Measurements from ENCODE around the gene ADGRL3.

DNA sequence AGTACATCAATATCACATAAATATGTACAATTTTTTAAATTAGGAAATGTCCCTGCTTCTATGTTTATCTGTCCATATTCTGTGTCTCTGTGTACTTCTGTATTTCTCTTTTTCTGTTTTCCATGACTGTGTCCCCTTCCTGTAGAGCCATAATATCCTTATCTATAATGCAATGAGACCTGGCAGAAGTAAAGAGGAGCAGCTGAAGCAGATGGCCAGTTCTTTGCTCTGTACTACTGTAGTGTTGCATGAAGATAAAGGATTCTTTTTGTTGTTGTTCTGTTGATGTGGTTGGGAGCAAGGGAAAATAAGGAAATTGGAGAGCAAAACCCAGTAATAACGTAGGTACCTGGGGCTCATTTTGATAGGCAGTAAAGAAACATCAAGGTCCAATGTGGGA is 301.7 kb downstream of the ADGRL3 start:
- no peak for TF ChIP-seq EZH2 (IDR thresholded peaks at IDR 0.05; ENCODE audit: borderline replicate concordance, low read depth, low read length, severe bottlenecking)
- TF ChIP-seq, protein P1, sequence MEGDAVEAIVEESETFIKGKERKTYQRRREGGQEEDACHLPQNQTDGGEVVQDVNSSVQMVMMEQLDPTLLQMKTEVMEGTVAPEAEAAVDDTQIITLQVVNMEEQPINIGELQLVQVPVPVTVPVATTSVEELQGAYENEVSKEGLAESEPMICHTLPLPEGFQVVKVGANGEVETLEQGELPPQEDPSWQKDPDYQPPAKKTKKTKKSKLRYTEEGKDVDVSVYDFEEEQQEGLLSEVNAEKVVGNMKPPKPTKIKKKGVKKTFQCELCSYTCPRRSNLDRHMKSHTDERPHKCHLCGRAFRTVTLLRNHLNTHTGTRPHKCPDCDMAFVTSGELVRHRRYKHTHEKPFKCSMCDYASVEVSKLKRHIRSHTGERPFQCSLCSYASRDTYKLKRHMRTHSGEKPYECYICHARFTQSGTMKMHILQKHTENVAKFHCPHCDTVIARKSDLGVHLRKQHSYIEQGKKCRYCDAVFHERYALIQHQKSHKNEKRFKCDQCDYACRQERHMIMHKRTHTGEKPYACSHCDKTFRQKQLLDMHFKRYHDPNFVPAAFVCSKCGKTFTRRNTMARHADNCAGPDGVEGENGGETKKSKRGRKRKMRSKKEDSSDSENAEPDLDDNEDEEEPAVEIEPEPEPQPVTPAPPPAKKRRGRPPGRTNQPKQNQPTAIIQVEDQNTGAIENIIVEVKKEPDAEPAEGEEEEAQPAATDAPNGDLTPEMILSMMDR (IDR thresholded peaks at IDR 0.05; ENCODE audit: borderline replicate concordance, extremely low read depth, low read length, poor library complexity, severe bottlenecking) = no peak
